ENCODE data around the gene POLR2H.

Gene POLR2H

DNA sequence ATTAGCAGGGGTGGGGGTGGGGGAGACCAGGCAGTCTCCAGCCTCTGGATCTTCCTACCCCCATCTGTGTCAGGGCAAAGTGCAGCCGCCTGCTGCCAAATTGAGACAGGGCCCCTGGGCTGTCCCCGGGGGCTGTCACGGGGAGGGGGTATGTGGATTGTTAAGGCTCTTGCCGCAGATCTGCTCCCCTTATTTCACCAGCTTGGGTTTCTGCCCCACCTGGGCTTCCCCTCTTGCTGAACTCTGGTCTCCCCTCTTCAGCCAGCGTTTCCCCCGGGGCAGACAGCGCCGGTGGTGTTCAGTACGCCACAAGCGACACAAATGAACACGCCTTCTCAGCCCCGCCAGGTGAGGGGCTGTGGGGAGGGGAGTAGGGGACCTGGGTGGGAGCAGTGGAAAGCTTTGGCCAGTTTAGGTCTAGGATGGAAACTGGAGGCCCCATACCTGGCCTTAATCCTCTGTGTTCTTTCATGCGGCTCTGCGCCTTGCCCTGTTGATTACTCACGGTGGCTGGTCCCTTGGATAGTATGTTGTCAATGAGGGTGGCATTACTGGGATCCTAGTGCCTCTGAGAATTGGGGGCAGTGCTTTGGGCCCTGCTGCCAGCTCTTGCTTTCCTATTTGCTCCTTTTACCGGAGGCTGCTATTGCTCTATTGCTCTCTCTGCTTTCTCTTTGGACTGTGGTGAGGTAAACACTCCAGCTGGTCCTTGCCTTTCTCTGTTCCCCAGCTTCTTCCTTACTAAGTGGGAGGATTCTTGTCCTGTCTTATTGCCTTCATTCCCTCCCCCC, 45.4 kb upstream of the POLR2H start:
- TF ChIP-seq CTCF (IDR thresholded peaks at IDR 0.05), result no peak
- Histone ChIP-seq H3K4me1 (peaks cover 35% of the 10 kb centered on the region), H3K36me3 (ENCODE audit: control insufficient read depth, insufficient read depth, low read length) (no peaks in the 10 kb centered on the region), H3K9me3 (ENCODE audit: control insufficient read depth, low read length) (no peaks in the 10 kb centered on the region), H3K4me2 (ENCODE audit: low read length) (peak overlapping the region; percentile 99), H3K27ac (peak overlapping the region; percentile 96), H3K9ac (no peak overlapping the region), H3K27me3 (ENCODE audit: control insufficient read depth, insufficient read depth, low read length) (no peaks in the 10 kb centered on the region), H3K4me3 (ENCODE audit: low read depth, low read length) (peak overlapping the region; percentile 86), H2AFZ (no peak overlapping the region), H3K79me2 (peaks cover 30% of the 10 kb centered on the region)

DNA sequence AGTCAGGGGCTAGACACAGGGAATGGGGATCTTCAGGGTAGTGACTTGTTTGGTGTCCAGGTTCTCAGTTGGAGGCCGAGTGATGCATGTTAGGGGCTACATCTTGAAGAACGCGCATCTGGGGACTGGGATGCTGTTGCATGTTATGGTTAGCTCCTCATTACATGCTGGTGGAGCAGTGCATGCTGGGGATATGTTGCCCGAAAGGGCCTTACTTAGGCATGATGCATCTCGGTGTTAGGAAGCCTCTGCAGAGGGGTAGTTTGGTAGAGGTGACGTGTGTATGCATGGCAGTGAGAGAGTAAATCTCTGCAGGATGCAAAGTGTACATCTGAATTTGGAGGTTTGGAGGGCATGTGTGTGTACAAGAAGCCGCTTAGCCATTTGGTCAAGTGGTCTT, 44.7 kb upstream of the POLR2H start:
- no peaks in the 10 kb centered on the region for H3K9me3 ChIP-seq (ENCODE audit: control insufficient read depth, low read length)
- peak overlapping the region; percentile 99 for H3K4me2 ChIP-seq (ENCODE audit: low read length)
- H3K27ac ChIP-seq, result peak overlapping the region; percentile 96
- no peak overlapping the region for H2AFZ ChIP-seq
- no peak overlapping the region for H3K9ac ChIP-seq
- no peaks in the 10 kb centered on the region for H3K36me3 ChIP-seq (ENCODE audit: control insufficient read depth, insufficient read depth, low read length)
- peaks cover 30% of the 10 kb centered on the region for H3K79me2 ChIP-seq
- peaks cover 37% of the 10 kb centered on the region for H3K4me1 ChIP-seq
- H3K27me3 ChIP-seq (ENCODE audit: control insufficient read depth, insufficient read depth, low read length), result no peaks in the 10 kb centered on the region
- no peak for TF ChIP-seq CTCF (IDR thresholded peaks at IDR 0.05)
- peak overlapping the region; percentile 86 for H3K4me3 ChIP-seq (ENCODE audit: low read depth, low read length)

GRCh38 chr3:184317201-184317600, 44.3 kb upstream of the POLR2H start:
- Histone ChIP-seq H3K9me3 (ENCODE audit: control insufficient read depth, low read length) (no peaks in the 10 kb centered on the region), H3K79me2 (peaks cover 30% of the 10 kb centered on the region), H3K36me3 (ENCODE audit: control insufficient read depth, insufficient read depth, low read length) (no peaks in the 10 kb centered on the region), H3K4me1 (peaks cover 40% of the 10 kb centered on the region), H3K27ac (no peak overlapping the region), H3K4me3 (ENCODE audit: low read depth, low read length) (no peak overlapping the region), H3K27me3 (ENCODE audit: control insufficient read depth, insufficient read depth, low read length) (no peaks in the 10 kb centered on the region), H3K4me2 (ENCODE audit: low read length) (no peak overlapping the region), H2AFZ (no peak overlapping the region), H3K9ac (no peak overlapping the region)
- TF ChIP-seq CTCF (IDR thresholded peaks at IDR 0.05), result no peak

GRCh38 chr3:184320104-184320445, 41.4 kb upstream of the POLR2H start:
- peaks cover 59% of the 10 kb centered on the region for H3K4me1 ChIP-seq
- H3K4me2 ChIP-seq (ENCODE audit: low read length), result peak overlapping the region; percentile 58
- H3K27ac ChIP-seq, result peak overlapping the region; percentile 33
- no peaks in the 10 kb centered on the region for H3K27me3 ChIP-seq (ENCODE audit: control insufficient read depth, insufficient read depth, low read length)
- TF ChIP-seq CTCF (IDR thresholded peaks at IDR 0.05), result no peak
- H2AFZ ChIP-seq, result no peak overlapping the region
- no peak overlapping the region for H3K9ac ChIP-seq
- no peaks in the 10 kb centered on the region for H3K36me3 ChIP-seq (ENCODE audit: control insufficient read depth, insufficient read depth, low read length)
- H3K79me2 ChIP-seq, result peaks cover 29% of the 10 kb centered on the region
- H3K9me3 ChIP-seq (ENCODE audit: control insufficient read depth, low read length), result no peaks in the 10 kb centered on the region
- H3K4me3 ChIP-seq (ENCODE audit: low read depth, low read length), result peak overlapping the region; percentile 18

GRCh38 chr3:184321666-184322065, 39.8 kb upstream of the POLR2H start:
- Histone ChIP-seq H3K79me2 (peaks cover 19% of the 10 kb centered on the region), H2AFZ (no peak overlapping the region), H3K27ac (peak overlapping the region; percentile 94), H3K4me2 (ENCODE audit: low read length) (no peak overlapping the region), H3K36me3 (ENCODE audit: control insufficient read depth, insufficient read depth, low read length) (no peaks in the 10 kb centered on the region), H3K27me3 (ENCODE audit: control insufficient read depth, insufficient read depth, low read length) (no peaks in the 10 kb centered on the region), H3K4me3 (ENCODE audit: low read depth, low read length) (no peak overlapping the region), H3K9me3 (ENCODE audit: control insufficient read depth, low read length) (no peaks in the 10 kb centered on the region), H3K4me1 (peaks cover 52% of the 10 kb centered on the region), H3K9ac (no peak overlapping the region)
- TF ChIP-seq CTCF (IDR thresholded peaks at IDR 0.05), result no peak

Measured in parathyroid adenoma (tissue), 2 donors.